GM21619 (cell line): ENCODE measurements around the gene PAGR1.
"Not testable (repeated sequence)": the region's sequence is repeated elsewhere in the genome, so short reads cannot be mapped to it uniquely, and the experiment has no call there.

ENCODE experiments used
- ATAC-seq: cut with Tn5 transposase; IDR thresholded peaks from one replicate; pipeline ENCODE4 v1.9.1; 2021; ENCODE audit not compliant: unreplicated experiment

PAGR1 gene

DNA sequence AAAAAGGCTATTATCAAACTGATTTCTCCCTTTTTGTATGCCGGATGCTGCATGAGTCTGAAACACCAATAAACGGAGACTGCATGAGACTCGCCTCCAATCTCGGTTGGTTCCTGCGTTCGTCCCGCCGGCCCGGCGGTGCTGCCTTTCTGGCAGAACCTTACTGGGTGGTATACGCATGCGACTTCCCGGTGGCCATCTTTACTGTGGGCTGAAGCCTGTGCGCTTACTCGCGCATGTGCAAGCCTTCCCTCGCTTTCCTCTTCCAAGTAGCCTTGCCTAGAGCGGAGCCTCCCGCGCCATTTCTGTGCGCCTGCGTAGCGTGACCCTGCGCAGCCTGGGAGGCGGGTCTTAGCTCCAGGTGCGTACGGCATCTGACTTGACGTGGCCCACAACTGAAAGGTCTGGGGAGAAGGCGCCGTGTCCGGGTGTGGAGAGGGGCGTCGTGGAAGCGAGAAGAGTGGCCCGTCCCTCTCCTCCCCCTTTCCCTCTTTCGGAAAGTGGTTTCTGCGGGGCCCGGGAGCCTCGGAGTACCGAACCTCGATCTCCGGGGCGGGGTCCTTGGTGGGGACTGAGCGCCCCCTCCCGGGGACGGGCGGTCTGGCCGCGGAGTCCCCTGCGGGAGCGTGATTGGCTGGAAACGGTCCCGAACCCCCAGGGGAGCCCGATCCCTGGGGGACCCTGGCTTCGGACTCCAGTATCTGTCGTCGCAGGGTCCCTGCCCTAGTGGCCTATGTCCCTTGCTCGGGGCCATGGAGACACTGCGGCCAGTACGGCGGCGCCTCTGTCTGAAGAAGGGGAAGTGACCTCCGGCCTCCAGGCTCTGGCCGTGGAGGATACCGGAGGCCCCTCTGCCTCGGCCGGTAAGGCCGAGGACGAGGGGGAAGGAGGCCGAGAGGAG, at the start of gene PAGR1:
TSS of gene PAGR1 (plus strand) at position 360 of the 901 bp plus-strand sequence. CDS start at position 734, 374 bp downstream.
- ATAC-seq, result peak; percentile 51

DNA sequence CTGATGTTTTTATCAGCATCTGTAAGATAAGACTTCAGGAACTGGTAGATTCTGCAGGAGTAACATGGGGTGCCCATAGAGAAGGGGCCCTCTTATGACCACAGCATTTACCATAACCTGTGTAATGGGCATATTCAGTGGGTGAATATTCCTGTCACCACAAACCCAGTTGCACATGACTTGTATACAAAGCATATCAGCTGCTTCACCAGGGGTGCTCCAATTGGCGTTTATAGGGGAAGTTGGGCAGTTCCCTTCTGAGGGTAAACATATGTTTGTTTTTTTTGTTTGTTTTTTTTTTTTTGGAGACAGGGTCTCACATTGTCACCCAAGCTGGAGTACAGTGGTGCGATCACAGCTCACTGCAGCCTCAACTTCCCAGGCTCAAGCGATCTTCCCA, 49.4 kb upstream of the PAGR1 start:
- no peak for ATAC-seq

DNA sequence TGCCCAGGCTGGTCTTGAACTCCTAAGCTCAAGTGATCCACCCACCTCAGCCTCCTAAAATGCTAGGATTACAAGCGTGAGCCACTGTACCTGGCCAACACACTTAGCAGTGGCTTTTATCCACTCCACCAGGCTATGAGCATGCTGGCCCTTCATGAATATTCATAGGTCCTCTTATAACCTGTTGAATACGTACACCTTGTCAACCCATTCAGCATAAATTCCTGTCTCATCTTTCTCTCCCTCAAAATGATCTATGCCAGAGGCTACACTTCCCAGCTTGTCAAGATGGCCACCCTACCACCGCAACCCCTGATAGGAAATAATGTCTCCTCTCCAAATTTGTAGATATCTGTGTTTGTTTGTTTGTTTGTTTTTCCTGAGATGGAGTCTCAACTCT, 48.9 kb upstream of the PAGR1 start:
- no peak for ATAC-seq

DNA sequence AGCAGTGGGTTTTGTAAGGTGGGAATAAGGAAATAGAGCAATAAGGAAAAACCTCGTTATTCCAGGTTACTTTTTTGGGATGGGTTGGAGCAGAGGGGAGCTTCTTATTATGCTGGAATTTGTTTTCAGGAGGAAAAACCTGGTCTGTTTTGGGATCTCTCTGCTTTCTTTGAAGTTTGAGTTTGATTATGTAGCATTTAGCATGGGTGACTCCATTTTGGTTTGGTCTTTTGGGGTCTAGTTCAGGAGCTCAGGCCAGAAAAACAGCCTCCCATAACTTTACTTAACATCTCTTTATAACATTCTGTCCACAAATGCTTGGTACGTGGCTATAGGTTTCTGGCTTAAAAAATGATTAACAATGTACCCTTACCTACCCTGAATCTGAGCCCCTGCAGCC, 46.4 kb upstream of the PAGR1 start:
- ATAC-seq, result no peak

DNA sequence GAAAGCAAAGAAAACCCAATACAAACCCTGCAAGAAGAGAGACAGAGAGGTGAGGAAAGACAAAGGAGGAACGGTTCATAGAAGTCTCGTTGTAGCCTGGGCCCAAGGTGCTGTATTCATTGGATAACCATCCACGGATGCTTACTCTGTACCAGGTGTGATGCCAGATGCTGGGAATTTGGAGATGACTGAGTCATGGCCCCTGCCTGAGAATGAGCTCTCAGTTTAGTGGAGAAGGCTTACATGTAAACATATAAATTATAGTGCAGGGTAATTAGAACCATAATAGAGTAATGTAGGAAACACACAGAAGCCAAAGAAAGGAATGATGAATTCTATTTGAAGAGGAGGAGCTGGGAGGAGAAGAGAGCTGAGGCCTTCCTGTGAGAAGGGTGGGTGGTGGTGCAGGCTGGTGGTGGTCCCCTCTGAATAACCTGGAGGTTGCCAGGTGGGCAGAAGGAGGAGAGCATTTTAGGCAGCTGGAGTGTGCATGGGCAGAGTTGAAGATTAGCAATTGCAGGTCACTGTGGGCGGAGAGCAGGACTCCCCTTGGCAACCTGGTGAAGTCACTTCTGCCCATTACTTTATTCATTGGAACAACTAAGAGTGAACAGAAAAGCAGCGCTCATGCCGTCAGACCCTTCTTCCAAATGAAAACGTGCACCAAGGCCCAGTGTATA, 45.6 kb upstream of the PAGR1 start:
- no peak for ATAC-seq

DNA sequence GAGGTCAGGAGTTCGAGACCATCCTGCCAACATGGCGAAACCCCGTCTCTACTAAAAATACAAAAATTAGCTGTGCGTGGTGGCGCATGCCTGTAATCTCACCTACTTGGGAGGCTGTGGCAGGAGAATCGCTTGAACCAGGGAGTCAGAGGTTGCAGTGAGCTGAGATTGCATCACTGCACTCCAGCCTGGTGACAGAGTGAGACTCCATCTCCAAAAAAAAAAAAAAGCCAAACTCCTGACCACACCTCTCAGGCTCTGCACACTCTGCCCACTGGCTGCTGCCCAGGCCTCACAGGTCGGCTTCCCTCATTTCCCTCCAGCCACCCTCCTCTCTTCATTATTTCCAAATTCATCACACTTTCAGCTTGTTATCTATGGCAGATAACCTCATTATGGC, 43.6 kb upstream of the PAGR1 start:
- not testable (repeated sequence) for ATAC-seq

DNA sequence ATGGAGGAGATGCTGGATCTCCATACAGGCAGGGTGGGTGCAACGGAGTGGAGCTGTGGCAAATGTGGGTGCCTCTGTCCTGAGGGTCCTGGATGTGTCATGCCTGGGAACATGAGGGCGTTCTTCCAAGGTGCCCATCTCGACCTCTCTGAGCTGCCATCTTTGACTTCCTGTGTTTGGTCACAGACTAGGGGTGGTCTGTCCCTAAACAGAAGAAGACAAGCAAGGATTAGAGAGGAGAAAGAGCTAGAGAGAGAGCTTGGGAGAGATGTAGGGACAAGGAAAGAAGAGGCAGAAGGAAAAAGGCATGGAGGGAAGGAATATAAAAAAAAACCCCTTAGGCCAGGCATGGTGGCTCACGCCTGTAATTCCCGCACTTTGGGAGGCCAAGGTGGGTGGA, 41.2 kb upstream of the PAGR1 start:
- no peak for ATAC-seq

DNA sequence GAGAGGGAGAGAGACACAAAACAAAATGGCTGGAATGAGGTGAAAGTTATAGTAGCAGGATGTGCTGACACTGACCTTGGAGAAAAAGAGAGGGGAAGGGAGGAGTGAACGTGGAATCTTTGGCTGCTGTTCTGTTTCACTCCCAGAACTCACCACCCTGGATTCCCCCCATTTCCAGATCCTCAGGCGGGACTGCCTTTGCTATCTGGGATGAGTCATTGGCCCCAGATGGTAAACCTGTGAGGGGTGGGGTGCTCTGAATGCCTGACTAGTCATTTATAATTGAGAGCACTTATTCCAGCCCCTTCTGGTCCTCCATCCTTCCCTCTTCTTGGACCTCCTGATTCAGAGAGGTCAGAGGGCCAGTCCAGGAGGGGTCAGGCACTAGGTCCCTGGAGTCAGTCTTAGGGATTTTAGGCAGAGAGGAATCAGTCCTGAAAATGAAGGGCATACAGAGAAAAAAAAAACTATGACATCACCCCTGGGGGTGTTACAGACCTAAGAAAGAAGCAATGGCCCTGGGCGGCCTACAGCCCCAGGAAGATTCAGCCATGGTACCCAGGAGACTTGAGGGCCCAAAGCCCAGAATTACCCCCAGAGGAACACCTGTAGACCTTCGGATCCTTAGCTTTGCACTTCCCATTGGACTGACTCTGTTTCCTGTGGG, 40.1 kb upstream of the PAGR1 start:
- ATAC-seq, result no peak

DNA sequence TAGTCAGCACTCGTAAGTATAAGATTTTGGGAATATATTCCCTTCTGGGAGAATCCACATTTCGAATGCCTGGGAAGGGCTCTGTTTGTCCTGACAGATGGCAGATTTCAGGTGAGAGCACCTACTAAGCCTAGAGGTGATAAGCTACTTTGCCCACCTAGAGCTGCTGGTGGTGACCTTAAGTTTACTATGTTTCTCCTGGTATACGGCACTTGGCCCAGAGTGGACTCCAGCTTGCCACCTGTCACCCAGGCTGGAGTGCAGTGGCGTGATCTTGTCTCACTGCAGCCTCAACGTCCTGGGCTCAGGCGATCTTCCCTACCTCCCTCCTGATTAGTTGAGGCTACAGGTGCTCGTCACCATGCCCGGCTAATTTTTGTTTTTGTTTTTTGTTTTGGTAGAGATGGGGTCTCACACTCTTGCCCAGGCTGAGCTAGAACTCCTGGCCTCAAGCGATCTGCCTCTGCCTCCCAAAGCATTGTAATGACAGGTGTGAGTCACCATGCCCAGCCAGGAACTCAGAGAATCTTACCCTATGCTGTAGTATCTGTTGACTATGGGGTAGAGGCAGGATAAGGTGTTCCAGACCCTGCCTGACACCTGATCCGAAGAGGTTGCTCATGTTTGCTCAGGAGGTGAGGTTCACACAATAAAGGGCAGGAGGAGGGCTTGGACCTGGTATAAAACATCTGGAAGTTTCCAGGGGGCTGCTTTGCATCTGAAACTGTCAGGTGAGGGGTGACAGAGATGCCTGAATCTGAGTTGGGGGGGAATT, 38.2 kb upstream of the PAGR1 start, which contains the start of gene ZG16:
TSS of gene ZG16 (plus strand) at position 681 of the 775 bp plus-strand sequence. CDS start 1,011 bp downstream, outside the sequence.
- ATAC-seq, result no peak

DNA sequence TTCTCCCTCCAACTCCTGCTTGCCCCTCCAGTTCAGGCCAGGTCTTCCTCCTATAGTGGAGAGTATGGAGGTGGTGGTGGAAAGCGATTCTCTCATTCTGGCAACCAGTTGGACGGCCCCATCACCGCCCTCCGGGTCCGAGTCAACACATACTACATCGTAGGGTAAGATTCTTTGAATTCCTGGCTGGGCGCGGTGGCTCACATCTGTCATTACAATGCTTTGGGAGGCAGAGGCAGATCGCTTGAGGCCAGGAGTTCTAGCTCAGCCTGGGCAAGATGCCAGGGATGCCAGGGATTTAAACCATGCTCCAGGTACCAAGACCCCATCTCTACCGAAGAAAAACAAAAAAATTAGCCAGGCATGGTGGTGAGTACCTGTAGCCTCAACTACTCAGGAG, 36.5 kb upstream of the PAGR1 start:
- ATAC-seq, result no peak

DNA sequence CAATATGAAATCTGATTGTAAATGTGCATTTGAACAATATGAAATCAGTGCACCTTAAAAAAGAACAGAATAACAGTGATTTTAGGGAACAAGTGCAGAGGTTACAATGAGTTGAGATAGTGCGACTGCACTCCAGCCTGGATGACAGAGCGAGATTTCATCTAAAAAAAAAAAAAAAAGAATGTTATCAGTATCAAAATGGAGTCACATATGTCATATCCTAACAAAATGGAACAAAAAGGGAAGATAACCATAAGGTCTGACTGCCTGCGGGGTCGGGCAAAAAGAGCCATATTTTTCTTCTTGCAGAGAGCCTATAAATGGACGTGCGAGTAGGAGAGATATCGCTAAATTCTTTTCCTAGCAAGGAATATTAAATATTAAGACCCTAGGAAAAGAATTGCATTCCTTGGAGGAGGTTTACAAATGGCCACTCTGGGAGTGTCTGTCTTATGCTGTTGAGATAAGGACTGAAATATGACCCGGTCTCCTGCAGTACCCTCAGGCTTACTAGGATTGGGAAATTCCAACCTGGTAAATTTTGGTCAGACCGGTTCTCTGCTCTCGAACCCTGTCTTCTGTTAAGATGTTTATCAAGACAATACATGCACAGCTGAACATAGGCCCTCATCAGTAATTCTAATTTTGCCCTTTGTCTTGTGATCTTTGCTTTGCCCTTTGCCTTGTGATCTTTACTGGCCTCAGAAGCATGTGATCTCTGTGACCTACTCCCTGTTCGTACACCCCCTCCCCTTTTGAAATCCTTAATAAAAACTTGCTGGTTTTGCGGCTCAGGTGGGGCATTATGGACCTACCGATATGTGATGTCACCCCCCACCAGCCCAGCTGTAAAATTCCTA, 32.6 kb upstream of the PAGR1 start:
- ATAC-seq, result not testable (repeated sequence)

DNA sequence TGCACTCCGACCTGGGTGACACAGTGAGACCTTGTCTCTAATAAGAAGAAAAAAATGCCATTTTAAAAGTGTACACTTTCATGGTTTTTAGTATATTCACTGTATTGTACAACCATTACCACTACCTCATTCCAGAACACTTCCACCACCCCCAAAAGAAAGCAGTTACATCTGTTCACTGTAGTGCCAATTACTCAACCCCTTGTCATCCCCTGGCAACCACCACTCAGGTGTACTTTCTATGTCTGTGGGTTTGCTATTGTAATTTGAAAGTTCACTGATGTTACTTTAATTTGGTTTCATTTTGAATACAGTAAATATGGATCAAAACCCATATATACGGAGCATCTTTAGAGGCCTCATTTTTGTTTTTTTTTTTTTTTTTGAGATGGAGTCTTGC, 31.8 kb upstream of the PAGR1 start:
- ATAC-seq, result no peak

DNA sequence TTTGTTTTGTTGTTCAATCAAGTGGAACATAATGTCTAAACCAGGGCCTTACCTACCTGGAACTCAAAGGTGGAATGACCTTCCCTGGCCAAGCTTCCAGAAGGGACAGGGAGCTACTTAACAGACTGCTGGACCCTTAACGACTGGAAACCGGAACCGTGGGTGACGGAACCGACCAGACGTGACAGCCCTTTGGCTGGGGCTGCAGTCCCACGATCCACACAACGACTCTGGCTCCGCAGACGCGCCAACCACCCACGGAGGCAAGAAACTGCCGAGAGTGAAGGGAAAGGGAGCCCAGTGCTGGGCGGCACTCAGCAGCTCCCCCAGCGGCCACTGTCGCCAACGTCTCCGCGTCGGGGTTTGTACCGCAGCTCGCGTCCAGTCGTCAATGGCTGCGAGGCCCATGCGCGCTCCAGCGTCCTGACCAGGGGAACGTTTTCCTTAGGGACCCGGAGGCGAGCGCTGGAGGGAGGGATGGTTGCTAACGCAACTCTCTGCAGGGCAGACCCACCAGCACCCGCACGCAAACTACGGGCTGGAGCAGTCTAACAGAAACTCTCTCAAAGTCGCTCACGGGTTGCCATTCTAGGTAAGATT, 31.0 kb upstream of the PAGR1 start:
- no peak for ATAC-seq

DNA sequence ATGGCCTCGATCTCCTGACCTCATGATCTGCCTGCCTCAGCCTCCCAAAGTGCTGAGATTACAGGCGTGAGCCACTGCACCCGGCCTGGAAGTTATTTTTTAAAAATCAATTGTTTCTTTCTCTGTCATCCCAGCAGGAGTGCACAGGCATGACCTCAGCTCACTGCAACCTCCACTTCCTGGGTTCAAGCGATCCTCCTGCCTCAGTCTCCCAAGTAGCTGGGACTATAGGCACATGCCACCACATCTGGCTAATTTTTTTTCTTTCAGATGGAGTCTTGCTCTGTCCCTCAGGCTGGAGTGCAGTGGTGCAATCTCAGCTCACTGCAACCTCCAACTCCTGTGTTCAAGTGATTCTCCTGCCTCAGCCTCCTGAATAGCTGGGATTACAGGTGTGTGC, 28.8 kb upstream of the PAGR1 start:
- not testable (repeated sequence) for ATAC-seq

DNA sequence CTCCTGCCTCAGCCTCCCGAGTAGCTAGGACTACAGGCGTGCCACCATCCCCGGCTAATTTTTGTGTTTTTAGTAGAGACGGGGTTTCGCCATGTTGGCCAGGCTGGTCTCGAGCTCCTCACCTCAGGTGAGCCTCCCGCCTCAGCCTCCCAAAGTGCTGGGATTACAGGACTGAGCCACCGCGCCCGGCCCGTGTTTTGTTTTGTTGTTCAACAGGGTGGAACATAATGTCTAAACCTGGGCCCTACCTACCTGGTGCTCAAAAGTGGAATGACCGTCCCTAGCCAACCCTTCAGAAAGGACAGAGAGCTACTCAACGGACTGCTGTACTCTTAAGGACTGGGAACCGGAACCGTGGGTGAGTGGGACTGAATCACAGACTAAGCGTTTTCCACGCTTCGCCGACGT, 26.2 kb upstream of the PAGR1 start:
- no peak for ATAC-seq

DNA sequence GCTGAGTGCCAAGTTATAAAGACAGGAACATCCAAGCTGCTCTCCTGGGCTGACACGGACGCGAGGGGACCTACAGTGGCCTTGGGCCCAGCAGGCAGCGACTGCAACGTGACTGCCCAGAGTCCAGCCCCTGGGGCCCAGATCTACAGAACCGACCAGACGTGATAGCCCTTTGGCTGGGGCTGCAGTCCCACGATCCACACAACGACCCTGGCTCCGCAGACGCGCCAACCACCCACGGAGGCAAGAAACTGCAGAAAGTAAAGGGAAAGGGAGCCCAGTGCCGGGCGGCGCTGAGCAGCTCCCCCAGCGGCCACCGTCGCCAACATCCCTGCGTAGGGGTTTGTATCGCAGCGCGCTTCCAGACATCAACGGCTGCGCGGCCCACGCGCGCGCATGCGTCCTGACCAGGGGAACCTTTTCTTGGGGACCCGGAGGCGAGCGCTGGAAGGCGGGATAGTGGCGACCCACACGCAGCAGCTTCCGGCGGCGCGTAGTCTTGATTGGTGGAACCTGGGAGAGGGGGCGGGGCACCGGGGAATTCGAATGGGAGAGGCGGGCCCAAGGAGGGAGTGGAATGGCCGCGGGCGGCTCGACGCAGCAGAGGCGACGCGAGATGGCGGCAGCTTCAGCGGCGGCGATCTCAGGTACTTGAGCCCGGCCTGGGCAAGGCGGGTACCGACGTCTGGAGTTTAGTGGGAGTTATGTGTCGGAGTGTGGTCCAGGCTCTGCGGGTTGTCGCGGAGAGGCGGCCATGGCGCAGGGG, 25.6 kb upstream of the PAGR1 start, which contains the start of gene KIF22:
TSS of gene KIF22 (plus strand) at position 569 of the 766 bp plus-strand sequence. CDS start at position 578, 9 bp downstream.
- peak; percentile 86 for ATAC-seq

DNA sequence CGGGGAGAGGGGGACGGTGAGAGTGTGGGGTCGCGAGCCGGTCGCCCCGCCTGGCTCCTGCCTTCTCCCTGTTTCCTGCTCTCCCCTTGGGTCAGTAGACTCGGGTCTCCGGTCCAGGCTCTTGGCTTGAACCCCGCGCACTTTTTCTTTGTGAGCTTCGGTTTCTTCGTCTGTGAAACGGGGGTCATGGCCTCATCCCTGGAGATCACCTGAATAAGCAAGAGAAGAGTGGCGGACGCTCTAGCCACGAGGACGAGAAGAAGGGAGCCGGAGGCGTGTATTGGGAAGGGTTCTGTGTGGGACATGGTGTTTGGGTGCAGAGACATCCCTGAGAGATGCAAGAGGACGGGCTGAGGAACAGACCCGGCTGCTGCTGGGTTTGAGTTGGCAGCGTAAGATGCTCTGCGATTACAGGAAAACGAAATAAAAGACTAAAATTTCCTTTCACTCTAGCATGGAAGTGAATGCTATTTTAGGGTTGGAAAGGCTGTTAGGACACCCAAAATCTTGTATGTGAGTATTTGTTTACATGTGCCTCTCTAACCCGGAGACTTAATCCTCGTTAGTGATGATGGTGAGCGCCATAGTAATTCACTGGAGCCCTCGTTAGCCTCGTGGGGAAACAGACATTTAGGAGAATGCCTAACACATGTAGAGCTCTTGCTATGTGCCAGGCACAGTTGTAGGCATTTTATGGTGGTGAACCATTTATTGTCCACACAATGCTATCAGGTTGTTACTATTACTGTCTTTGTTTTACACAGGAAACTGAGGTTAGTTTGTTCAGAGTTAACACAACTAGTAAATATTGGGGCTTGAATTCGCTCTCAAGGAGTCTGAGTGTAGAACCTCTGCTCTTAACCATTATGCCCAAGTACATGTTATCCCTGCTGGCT, 24.8 kb upstream of the PAGR1 start:
- peak; percentile 7 for ATAC-seq
